IMR-90 (cell line): ENCODE measurements around the gene RUNX1.

Source experiments
- BHLHE40 ChIP-seq: fragments of 150-350 bp; IDR thresholded peaks from 2 replicates; pipeline ENCODE4 v1.6.1; 2016; ENCODE audit warnings: mild to moderate bottlenecking, low read depth, low read length
- CEBPB ChIP-seq: IDR thresholded peaks from 2 replicates; pipeline ENCODE4 v1.6.1; 2012; ENCODE audit warnings: low read depth, low read length, improper control_type of control experiment
- CHD1 ChIP-seq: IDR thresholded peaks from 2 replicates; pipeline ENCODE4 v1.6.1; 2012; ENCODE audit warnings: low read depth, low read length, improper control_type of control experiment
- CTCF ChIP-seq: conservative IDR thresholded peaks from 2 replicates; pipeline ENCODE4 v1.5.1; 2012; ENCODE audit warnings: mild to moderate bottlenecking, low read depth, low read length, improper control_type of control experiment
- ELK1 ChIP-seq: fragments of 150-350 bp; IDR thresholded peaks from 2 replicates; pipeline ENCODE4 v1.6.1; 2016; ENCODE audit warnings: low read depth, mild to moderate bottlenecking, low read length, moderate library complexity, borderline replicate concordance
- MAFK ChIP-seq: IDR thresholded peaks from 2 replicates; pipeline ENCODE4 v1.6.1; 2012; ENCODE audit warnings: low read depth, low read length, improper control_type of control experiment
- NFE2L2 ChIP-seq: fragments of 150-350 bp; IDR thresholded peaks from 2 replicates; pipeline ENCODE4 v1.6.1; 2016; ENCODE audit warnings: low read depth, mild to moderate bottlenecking, low read length
- POLR2A ChIP-seq: IDR thresholded peaks from 2 replicates; pipeline ENCODE4 v1.6.1; 2012; ENCODE audit warnings: mild to moderate bottlenecking, low read depth, low read length
- RCOR1 ChIP-seq: IDR thresholded peaks from 2 replicates; pipeline ENCODE4 v1.6.1; 2012; ENCODE audit warnings: mild to moderate bottlenecking, low read length, improper control_type of control experiment; ENCODE audit not compliant: insufficient replicate concordance
- TF ChIP-seq, protein P1 (sequence below): fragments of 150-350 bp; IDR thresholded peaks from 2 replicates; pipeline ENCODE4 v1.6.1; 2017; ENCODE audit warnings: mild to moderate bottlenecking, antibody characterized with exemption, low read length, low read depth

- no peak for TF ChIP-seq CTCF
- TF ChIP-seq ELK1: no peak
- TF ChIP-seq, protein P1, sequence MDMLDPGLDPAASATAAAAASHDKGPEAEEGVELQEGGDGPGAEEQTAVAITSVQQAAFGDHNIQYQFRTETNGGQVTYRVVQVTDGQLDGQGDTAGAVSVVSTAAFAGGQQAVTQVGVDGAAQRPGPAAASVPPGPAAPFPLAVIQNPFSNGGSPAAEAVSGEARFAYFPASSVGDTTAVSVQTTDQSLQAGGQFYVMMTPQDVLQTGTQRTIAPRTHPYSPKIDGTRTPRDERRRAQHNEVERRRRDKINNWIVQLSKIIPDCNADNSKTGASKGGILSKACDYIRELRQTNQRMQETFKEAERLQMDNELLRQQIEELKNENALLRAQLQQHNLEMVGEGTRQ: no peak
- no peak for TF ChIP-seq POLR2A
- TF ChIP-seq CHD1: no peak
- no peak for TF ChIP-seq BHLHE40
- TF ChIP-seq NFE2L2: no peak
- TF ChIP-seq CEBPB: no peak
- TF ChIP-seq RCOR1: no peak
- no peak for TF ChIP-seq MAFK
Observed at GRCh38 chr21:34825948-34826548, 223.1 kb downstream of the RUNX1 start.
